ENCODE data around the gene ALG6. TPM values are rescaled to one million over a fixed set of nuclear protein-coding genes. Genes with fewer than 3 reads are reported as not detected.
"Not testable (repeated sequence)": the region's sequence is repeated elsewhere in the genome, so short reads cannot be mapped to it uniquely, and the experiment has no call there.

Gene ALG6
- polyA plus RNA-seq, 1 donor, result 17.4 TPM

DNA sequence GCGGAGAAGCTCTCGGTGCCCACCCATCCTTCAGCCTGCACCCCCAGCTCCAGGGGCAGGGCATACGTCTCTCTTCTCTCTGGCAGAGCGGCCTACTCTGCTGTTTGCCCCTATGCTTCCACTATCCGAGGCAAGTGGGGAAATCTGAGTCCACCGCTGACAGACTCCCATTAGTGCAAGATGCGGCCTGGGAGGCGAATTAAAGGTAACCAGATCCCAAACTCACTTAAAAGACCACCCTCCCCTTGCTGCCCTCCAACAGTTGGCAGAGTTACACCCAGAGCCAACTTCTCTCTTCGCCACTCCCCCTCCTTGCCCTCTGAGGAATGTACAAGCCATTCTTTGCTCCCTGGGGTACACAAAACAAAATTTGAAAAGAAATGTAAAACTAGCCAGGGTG is 38.6 kb upstream of the ALG6 start:
- no peak for DNase-seq

DNA sequence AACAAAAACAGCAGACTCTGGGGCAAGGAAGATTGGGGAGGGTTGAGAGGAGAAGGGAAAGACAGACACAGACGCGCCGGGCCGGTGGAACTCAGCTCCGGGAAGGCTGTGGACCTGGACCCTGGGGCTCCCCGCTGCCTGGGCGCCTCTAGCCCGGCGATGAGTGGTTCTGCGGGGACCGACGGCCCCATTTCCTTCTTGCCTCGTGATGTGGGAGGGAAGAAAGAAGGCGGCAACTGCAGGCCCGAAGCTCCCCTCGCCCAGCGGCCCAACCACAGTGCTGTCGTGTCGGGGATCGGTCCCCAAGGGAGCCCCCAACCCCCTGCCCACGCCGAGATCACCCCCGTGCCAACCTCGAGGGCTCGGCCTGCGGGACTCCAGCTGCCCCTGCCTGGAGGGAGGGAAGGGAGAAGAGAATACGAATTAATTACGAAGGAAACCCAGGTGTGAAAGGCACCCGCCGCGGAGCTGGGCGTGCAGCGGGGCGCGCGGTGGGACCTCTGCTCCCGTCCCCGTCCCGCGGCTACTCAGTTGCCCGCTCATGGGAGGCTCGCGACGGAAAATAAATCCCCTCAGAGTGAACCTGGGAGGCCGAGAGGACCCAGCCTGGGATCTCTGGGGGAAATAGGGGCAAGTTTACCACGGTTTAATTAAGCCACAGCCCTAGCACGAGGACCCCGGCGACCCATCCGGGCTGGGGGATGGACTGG is 37.7 kb upstream of the ALG6 start:
- DNase-seq, result no peak

DNA sequence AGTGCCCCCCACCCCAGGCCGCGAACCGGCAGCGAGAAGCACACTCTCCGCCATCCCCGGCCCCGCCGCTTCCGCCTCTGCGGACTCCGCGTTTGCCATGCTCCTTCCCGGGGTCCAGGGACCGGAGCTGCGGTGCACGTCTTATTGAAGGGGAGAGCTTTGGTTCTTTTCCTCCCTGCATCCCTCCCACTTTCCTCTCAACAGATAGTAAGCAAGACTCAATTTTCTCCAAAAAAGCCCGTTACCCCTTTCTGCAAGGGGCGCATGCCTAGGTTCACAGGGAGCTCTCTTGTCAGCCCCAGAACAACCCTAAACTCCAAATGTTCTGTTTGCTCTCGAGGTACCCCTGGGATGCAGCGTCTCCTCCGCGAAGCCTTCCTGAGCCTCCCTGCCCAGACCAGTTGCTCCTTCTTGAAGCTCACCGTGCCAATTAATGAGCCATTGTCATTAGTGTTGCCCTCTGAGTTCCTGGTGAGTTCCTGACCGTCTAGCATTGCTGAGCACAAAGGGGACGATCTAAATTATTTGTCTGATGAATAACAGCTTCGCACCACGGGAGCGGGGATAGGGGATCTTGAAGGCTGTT is 37.0 kb upstream of the ALG6 start:
- no peak for DNase-seq

DNA sequence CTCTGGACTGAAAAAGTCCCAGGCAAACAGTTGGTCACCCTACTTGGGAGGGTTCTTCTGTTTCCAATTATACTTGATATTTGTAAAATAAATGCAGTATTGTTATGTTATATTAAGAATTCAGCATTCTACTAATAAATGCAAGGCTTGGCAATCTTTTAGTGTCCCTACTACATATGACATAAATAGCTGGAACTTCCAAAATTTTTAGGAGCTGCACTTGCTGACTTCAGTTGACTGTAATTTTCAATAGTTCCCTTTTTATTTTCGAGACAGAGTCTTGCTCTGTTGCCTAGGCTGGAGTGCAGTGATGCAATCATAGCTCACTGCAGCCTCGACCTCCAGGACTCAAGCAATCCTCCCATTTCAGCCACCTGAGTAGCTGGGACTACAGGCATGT is 25.0 kb upstream of the ALG6 start:
- DNase-seq, result no peak

- no peak for DNase-seq
Observed at GRCh38 chr1:63343922-63344321, 23.5 kb upstream of the ALG6 start.

- no peak for DNase-seq
Observed at GRCh38 chr1:63350320-63350719, 17.1 kb upstream of the ALG6 start.

DNA sequence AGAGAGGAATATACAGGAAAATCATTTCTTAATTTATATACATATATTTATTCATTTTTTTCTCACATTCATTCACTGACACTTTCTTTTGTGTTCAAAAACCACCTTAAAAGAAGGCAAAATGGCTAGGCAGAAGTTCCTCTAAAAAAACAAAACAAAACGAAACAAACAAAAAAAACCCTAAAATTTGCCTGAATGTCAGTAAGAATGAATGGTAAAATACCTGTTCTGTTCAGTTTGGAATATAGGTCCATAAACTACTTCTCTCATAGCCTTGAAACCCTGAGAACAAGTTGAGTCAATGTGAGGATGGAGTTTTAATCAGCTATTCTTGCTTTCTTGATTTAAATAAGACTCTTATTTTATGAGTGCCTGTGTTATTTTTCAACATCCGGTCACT is 14.7 kb upstream of the ALG6 start:
- DNase-seq, result no peak

DNA sequence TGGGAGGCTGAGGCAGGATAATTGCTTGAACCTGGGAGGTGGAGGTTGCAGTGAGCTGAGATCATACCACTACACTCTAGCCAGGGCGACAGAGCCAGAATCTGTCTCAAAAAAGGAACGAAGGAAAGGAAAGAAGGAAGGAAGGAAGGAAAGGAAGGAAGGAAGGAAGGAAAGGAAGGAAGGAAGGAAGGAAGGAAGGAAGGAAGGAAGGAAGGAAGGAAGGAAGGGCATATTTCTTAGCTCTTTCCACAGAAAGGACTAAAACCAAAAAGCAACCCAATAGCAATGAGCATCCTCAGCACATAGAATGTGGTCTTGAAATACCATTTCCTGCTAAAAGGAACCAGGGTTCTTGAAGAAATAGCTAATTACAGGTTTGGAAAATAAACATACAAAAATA is 11.2 kb upstream of the ALG6 start:
- DNase-seq, result not testable (repeated sequence)

GRCh38 chr1:63359561-63359960 is 7.9 kb upstream of the ALG6 start:
- DNase-seq, result no peak

DNA sequence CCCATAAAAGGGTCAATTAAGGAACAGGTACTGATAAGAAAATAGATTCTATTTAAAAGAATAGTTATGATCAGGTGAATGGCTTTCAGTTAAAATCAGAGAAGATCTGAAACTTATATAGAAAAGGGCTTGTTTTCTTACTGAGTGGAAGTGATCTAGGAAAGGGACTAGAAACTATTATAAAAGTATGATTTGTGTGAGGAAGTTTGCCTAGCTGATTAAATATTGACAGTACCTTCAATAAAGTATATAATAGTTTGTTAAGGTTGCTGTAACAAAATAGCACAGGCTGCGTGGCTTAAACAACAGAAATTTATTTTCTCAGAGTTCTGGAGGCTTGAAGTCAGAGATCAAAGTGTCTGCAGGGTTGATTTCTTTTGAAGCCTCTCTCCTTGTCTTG is 5.4 kb upstream of the ALG6 start:
- DNase-seq, result no peak

- DNase-seq, result no peak
Observed at GRCh38 chr1:63362578-63362977, 4.8 kb upstream of the ALG6 start.

GRCh38 chr1:63363014-63363413 is 4.4 kb upstream of the ALG6 start:
- DNase-seq, result no peak

DNA sequence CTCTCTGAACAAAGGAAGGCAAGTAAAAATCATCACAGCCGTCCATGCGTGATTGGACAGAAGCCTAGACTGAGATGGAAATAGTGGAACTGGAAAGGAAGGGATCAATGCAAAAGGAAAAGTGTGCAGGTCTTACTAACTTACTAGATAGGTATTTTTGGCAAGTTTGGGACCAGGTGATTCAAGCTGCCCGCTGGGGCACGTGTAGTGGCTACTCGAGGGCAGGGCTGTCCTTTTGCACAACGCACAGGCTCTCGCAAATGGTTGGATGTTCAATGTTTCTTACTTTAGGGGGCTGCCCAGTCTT is 566 bp upstream of the ALG6 start:
- DNase-seq, result no peak

GRCh38 chr1:63368131-63368530 is 704 bp downstream of the ALG6 start:
- peak; percentile 3 for DNase-seq

DNA sequence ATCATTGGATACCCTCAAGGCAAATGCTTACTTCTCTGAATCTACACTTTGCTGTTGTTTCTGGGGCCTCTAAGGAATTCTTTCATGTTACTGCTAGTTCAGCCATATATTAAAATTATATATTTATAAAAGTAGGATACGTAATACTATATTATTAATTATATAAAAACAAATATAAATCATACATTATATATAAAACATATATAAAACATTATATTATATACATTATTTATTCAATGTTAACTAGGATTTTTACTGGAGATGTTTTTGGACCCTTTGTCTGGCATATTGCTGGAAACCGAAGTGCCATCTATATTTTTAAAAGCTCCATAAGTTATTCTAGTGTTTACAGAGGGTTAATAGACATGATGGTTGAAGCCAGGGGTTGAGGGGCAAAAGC is 12.2 kb downstream of the ALG6 start:
- DNase-seq, result no peak

DNA sequence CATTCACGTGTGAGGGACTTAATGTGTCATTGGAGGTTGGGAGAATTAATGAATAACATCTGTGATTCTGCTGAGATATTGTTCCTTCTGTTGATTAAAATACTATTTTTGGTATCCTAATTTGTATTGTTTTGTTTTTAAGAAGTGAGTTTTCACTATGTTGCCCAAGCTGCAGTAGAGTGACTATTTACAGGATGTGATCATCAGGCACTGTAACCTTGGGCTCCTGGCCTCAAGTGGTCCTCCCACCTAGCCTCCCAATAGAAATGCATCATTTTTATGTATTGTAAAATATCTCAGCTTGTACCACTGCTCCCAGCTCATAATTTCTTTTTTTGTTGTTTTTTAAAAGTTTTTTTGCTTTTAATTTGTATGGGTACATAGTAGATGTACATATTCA is 14.3 kb downstream of the ALG6 start:
- DNase-seq, result no peak

GRCh38 chr1:63401945-63402344 is 34.5 kb downstream of the ALG6 start:
- DNase-seq, result no peak

DNA sequence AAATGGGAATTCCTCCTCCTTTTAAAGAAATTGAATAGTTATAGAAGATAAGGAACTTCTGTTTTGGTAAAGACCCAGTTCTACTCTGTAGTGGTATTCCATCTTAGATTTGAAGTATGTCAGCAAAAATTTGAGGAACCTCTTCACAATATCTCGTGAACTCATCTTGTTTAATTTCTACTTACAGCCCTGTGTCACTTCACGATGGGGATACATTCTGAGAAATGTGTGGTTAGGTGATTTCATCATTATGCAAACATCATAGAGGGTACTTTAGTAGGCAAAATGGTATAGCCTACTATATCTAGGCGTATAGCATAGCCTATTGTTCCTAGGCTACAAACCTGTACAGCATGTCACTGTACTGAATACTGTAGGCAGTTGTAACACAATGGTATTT is 36.0 kb downstream of the ALG6 start:
- DNase-seq, result no peak

GRCh38 chr1:63405021-63405420 is 37.6 kb downstream of the ALG6 start:
- no peak for DNase-seq

DNA sequence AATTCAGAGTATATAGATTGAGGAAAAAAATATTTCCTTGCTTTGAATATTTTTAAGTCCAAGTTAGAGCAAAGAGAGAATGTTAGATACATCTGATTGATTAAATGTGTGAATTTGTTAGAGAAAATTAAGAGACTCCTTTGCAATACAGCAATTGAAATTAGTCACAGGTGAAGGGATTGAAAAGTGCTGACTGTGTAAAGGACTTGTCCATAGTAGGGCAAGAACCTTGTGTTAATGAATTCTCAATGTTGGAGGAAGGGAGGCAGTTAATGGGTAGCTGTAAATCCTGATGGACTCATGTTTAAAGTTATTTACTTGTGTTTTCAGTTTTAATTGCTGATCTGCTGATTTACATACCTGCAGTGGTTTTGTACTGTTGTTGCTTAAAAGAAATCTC is 38.6 kb downstream of the ALG6 start:
- no peak for DNase-seq

GRCh38 chr1:63407002-63407401 is 39.6 kb downstream of the ALG6 start:
- DNase-seq, result no peak

GRCh38 chr1:63408331-63408730 is 40.9 kb downstream of the ALG6 start:
- DNase-seq, result no peak

DNA sequence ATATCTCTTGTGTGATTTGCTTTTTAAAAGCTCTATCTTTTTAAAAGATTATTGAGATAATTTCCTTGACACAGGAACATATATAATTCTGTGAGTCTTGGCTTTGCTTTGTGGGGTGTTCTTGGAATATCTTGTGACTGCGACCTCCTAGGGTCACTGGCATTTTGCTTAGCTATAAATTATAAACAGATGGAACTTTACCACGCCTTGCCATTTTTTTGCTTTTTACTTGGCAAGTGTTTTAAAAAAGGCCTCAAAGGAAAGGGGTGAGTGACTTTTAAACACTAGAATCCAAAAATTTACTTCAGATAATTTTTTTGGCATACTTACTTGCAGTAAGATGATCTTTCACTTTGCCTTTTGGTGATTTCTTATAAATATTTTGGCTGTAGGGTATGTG is 43.6 kb downstream of the ALG6 start:
- DNase-seq, result no peak

GRCh38 chr1:63413394-63413793 is 46.0 kb downstream of the ALG6 start:
- DNase-seq, result no peak
